Measurements from ENCODE around the gene USP17L22. TPM values are rescaled to one million over a fixed set of nuclear protein-coding genes. Genes with fewer than 3 reads are reported as not detected.
"Not testable (repeated sequence)": the region's sequence is repeated elsewhere in the genome, so short reads cannot be mapped to it uniquely, and the experiment has no call there.

The USP17L22 gene
- not detected in 2 replicates for total RNA-seq
- polyA plus RNA-seq (2012): not detected

GRCh38 chr4:9267319-9267718 is at the start of gene USP17L22:
Gene USP17L22, plus strand, starts transcription at chr4:9267619. Its CDS starts 0 bp downstream, at chr4:9267619.
- DNase-seq (ENCODE audit: low read depth): not testable (repeated sequence)

- not testable (repeated sequence) for DNase-seq (ENCODE audit: low read depth)
Observed at GRCh38 chr4:9219852-9220251, 47.6 kb upstream of the USP17L22 start, which contains the start of gene USP17L12. Gene USP17L12, plus strand, starts transcription at chr4:9220152. Its CDS starts 0 bp downstream, at chr4:9220152.

- DNase-seq (ENCODE audit: low read depth): not testable (repeated sequence)
Observed at GRCh38 chr4:9224596-9224995, 42.8 kb upstream of the USP17L22 start, which contains the start of gene USP17L13. Gene USP17L13, plus strand, starts transcription at chr4:9224896. Its CDS starts 0 bp downstream, at chr4:9224896.

- DNase-seq (ENCODE audit: low read depth): not testable (repeated sequence)
Observed at GRCh38 chr4:9230249-9230648, 37.2 kb upstream of the USP17L22 start.

- DNase-seq (ENCODE audit: low read depth): not testable (repeated sequence)
Observed at GRCh38 chr4:9234085-9234484, 33.3 kb upstream of the USP17L22 start, which contains the start of gene USP17L15. Gene USP17L15, plus strand, starts transcription at chr4:9234385. Its CDS starts 0 bp downstream, at chr4:9234385.

- not testable (repeated sequence) for DNase-seq (ENCODE audit: low read depth)
Observed at GRCh38 chr4:9238461-9238860, 29.0 kb upstream of the USP17L22 start.

- DNase-seq (ENCODE audit: low read depth): not testable (repeated sequence)
Observed at GRCh38 chr4:9243579-9243978, 23.8 kb upstream of the USP17L22 start, which contains the start of gene USP17L17. Gene USP17L17, plus strand, starts transcription at chr4:9243879. Its CDS starts 0 bp downstream, at chr4:9243879.

- not testable (repeated sequence) for DNase-seq (ENCODE audit: low read depth)
Observed at GRCh38 chr4:9247953-9248680, 19.3 kb upstream of the USP17L22 start, which contains the start of gene USP17L18. Gene USP17L18, plus strand, starts transcription at chr4:9248630. Its CDS starts 0 bp downstream, at chr4:9248630.

- not testable (repeated sequence) for DNase-seq (ENCODE audit: low read depth)
Observed at GRCh38 chr4:9253078-9253477, 14.3 kb upstream of the USP17L22 start, which contains the start of gene USP17L19. Gene USP17L19, plus strand, starts transcription at chr4:9253378. Its CDS starts 0 bp downstream, at chr4:9253378.

GRCh38 chr4:9257824-9258223 is 9.6 kb upstream of the USP17L22 start, which contains the start of gene USP17L20:
Gene USP17L20, plus strand, starts transcription at chr4:9258124. Its CDS starts 0 bp downstream, at chr4:9258124.
- DNase-seq (ENCODE audit: low read depth): not testable (repeated sequence)

GRCh38 chr4:9262572-9262971 is 4.8 kb upstream of the USP17L22 start, which contains the start of gene USP17L21:
Gene USP17L21, plus strand, starts transcription at chr4:9262872. Its CDS starts 0 bp downstream, at chr4:9262872.
- DNase-seq (ENCODE audit: low read depth): not testable (repeated sequence)

- not testable (repeated sequence) for DNase-seq (ENCODE audit: low read depth)
Observed at GRCh38 chr4:9271719-9272118, 4.3 kb downstream of the USP17L22 start.

Other genes starting within 250 kb of the USP17L22 start
- gene FAM90A26, start 97.2 kb upstream of the USP17L22 start, total RNA-seq: not detected in 2 replicates
- not detected in 2 replicates for gene USP17L10, start 57.0 kb upstream of the USP17L22 start, total RNA-seq
- not detected in 2 replicates for gene USP17L11, start 52.2 kb upstream of the USP17L22 start, total RNA-seq
- gene USP17L12, start 47.5 kb upstream of the USP17L22 start, total RNA-seq: not detected in 2 replicates
- not detected in 2 replicates for gene USP17L13, start 42.7 kb upstream of the USP17L22 start, total RNA-seq
- not detected in 2 replicates for gene USP17L15, start 33.2 kb upstream of the USP17L22 start, total RNA-seq
- not detected in 2 replicates for gene USP17L17, start 23.7 kb upstream of the USP17L22 start, total RNA-seq
- gene USP17L18, start 19.0 kb upstream of the USP17L22 start, total RNA-seq: not detected in 2 replicates
- gene USP17L19, start 14.2 kb upstream of the USP17L22 start, total RNA-seq: not detected in 2 replicates
- not detected in 2 replicates for gene USP17L20, start 9.5 kb upstream of the USP17L22 start, total RNA-seq
- gene USP17L21, start 4.7 kb upstream of the USP17L22 start, total RNA-seq: not detected in 2 replicates
- not detected in 2 replicates for gene USP17L24, start 57.5 kb downstream of the USP17L22 start, total RNA-seq
- not detected in 2 replicates for gene USP17L25, start 62.3 kb downstream of the USP17L22 start, total RNA-seq
- gene USP17L26, start 67.0 kb downstream of the USP17L22 start, total RNA-seq: not detected in 2 replicates
- not detected in 2 replicates for gene USP17L5, start 71.8 kb downstream of the USP17L22 start, total RNA-seq
- gene USP17L27, start 76.5 kb downstream of the USP17L22 start, total RNA-seq: not detected in 2 replicates
- gene USP17L28, start 81.3 kb downstream of the USP17L22 start, total RNA-seq: not detected in 2 replicates
- gene USP17L29, start 86.0 kb downstream of the USP17L22 start, total RNA-seq: not detected in 2 replicates
- not detected in 2 replicates for gene USP17L30, start 95.5 kb downstream of the USP17L22 start, total RNA-seq
- not detected in 2 replicates for gene DEFB131A, start 176.8 kb downstream of the USP17L22 start, total RNA-seq